Kidney epithelial cell (primary cell): ENCODE data around the gene CIB2. TPM values are rescaled to one million over a fixed set of nuclear protein-coding genes. Genes with fewer than 3 reads are reported as not detected.

Experiments
- DNase-seq: peaks from one replicate; pipeline ENCODE4 v3.0.0-alpha.2; 2010; ENCODE audit warnings: low read depth
- H3K27me3 ChIP-seq: 2 replicates; pipeline ENCODE4 v1.6.0; 2011; ENCODE audit warnings: low read length; ENCODE audit not compliant: control insufficient read depth, insufficient read depth
- H3K36me3 ChIP-seq: 2 replicates; pipeline ENCODE4 v1.5.1; 2011; ENCODE audit warnings: low read length; ENCODE audit not compliant: control insufficient read depth, insufficient read depth
- H3K4me3 ChIP-seq: 2 replicates; pipeline ENCODE4 v1.5.1; 2011; ENCODE audit warnings: low read depth, mild to moderate bottlenecking, control low read depth, low read length
- CTCF ChIP-seq: IDR thresholded peaks from 2 replicates; pipeline ENCODE4 v1.5.1; 2011; ENCODE audit warnings: mild to moderate bottlenecking, moderate library complexity, low read length, control low read depth, inconsistent platforms; ENCODE audit not compliant: insufficient read depth, poor library complexity, severe bottlenecking
- total RNA-seq: library from RNA; depleted of rRNA; stranded (reverse); fragments of >200 nt; gene quantifications from 2 replicates; pipeline ENCODE4 v1.2.3, GENCODE V29; 2015

CIB2 gene
- total RNA-seq, 1 donor from 2014 or later, result 16.3 TPM

GRCh38 chr15:78079298-78080087 is 51.8 kb downstream of the CIB2 start:
- Histone ChIP-seq H3K27me3 (no peaks in the 10 kb centered on the region), H3K4me3 (no peak overlapping the region), H3K36me3 (no peaks in the 10 kb centered on the region)
- no peak for DNase-seq
- TF ChIP-seq CTCF, result no peak

- no peak for DNase-seq
- no peak for TF ChIP-seq CTCF
- no peaks in the 10 kb centered on the region for H3K36me3 ChIP-seq
- H3K4me3 ChIP-seq, result peak overlapping the region; percentile 84
- H3K27me3 ChIP-seq, result no peaks in the 10 kb centered on the region
These were observed 53.4 kb downstream of the CIB2 start for GRCh38 chr15:78077871-78078210.

- Histone ChIP-seq H3K27me3 (no peaks in the 10 kb centered on the region), H3K4me3 (peak within 1 kb of the TSS; percentile 84), H3K36me3 (no peaks in the 10 kb centered on the region)
- no peak for DNase-seq
- TF ChIP-seq CTCF, result no peak
These were observed 54.0 kb downstream of the CIB2 start, which contains the start of gene TBC1D2B for GRCh38 chr15:78077053-78077870. Gene TBC1D2B (minus strand): TSS chr15:78077711. CDS start chr15:78077652, 59 bp downstream.

GRCh38 chr15:78076231-78077052 is 54.8 kb downstream of the CIB2 start:
- no peak for TF ChIP-seq CTCF
- H3K36me3 ChIP-seq, result no peaks in the 10 kb centered on the region
- H3K27me3 ChIP-seq, result no peaks in the 10 kb centered on the region
- peak overlapping the region; percentile 84 for H3K4me3 ChIP-seq
- DNase-seq, result no peak

- H3K4me3 ChIP-seq, result peak overlapping the region; percentile 14
- no peaks in the 10 kb centered on the region for H3K36me3 ChIP-seq
- peak; percentile 41 for DNase-seq
- no peak for TF ChIP-seq CTCF
- H3K27me3 ChIP-seq, result no peaks in the 10 kb centered on the region
These were observed 55.6 kb downstream of the CIB2 start for GRCh38 chr15:78075490-78076230.
